Posterior vena cava (tissue), 2 donors: ENCODE measurements around the gene EEIG1. TPM values are rescaled to one million over a fixed set of nuclear protein-coding genes. Genes with fewer than 3 reads are reported as not detected.
"Not testable (repeated sequence)": the region's sequence is repeated elsewhere in the genome, so short reads cannot be mapped to it uniquely, and the experiment has no call there.

Experiments
- DNase-seq: peaks from one replicate; pipeline ENCODE4 v3.0.0-alpha.2; 2020; ENCODE audit warnings: low spot score
- intact Hi-C, 2 donors: fragments of 100-400 bp; cut with DNase I; formaldehyde crosslinking; loops; one replicate each; pipeline versions ENCODE4 v1.14.1 to v1.14.2; 2022 to 2023
- long read RNA-seq, 2 donors: library from polyadenylated mRNA; unstranded; transcript quantifications; one replicate each; pipeline ENCODE4 v2.0.0, GENCODE V29; 2020 to 2021
- total RNA-seq, 2 donors: library from RNA; stranded (reverse); fragmentation: NEBNext Ultra II Directional; extraction: Animal tissue kit (Norgen Biotek cat#: 25700); gene quantifications; one replicate each; pipeline ENCODE4 v1.2.1, GENCODE V29; 2021
- donor health status: DM: yes; HTN: yes; CAD: no.
- donor health status: DM: yes; HTN: yes; CAD: no.

EEIG1 gene
- 10 to 100 TPM; 54.3 to 56.9 TPM for total RNA-seq
- long read RNA-seq, donor 1, full-length matches to known transcripts: 7 of 34 reads
- long read RNA-seq, donor 1, partial matches to known transcripts: 0 of 34 reads
- long read RNA-seq, donor 1, other reads (novel, unspliced or antisense): 27 of 34 reads
- long read RNA-seq, donor 2, full-length matches to known transcripts: 2 of 47 reads
- long read RNA-seq, donor 2, partial matches to known transcripts: 0 of 47 reads
- long read RNA-seq, donor 2, other reads (novel, unspliced or antisense): 45 of 47 reads

DNA sequence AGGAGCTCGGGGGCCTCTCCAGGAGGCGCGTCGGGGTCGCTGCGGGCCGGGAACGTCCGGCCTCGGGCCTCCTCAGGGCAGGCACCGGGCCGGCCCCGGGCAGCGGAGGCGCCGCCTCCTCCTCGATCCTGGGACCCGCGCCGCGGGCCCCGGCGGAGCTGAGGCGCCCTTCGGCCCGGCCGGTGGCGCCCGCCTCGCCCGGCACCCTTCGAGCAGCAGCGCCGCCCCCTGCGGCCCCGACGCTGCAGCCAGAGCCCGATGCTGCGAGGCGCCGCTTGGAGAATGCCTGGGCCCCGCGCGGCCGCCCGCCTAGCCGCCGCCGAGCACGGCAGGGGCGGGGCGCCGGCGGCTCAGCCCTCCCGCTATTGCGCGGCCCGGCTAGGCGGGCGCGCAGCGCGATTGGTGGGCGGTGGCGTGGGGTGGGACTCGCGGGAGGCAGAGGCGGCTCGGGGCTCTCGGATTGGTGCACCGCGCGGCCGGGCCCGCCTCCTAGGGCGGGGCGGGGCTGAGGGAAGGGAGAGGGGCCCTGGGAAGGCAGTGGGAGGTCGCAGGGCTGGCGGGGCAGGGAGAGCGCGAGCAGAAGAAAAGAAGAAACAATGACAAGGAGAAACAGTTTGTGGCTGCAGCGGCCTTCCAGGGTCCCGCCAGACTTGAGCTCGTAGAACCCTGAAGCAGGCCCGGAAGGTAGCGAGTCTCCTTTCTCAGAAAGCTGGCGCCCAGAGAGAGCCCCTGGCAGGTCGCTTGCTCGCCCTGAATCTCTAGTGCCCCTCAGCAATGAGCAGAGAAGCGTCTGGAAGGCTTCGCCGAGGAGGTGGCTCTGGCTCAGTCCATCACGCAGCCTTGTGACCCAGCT is at the start of gene EEIG1:
Gene EEIG1 (minus strand): TSS at position 284 of the 853 bp plus-strand sequence. CDS start 852 bp downstream, outside the sequence.
- intact Hi-C loops: loop anchor here in 1 of 2 donors (5.0 kb wide), 1 partner anchor 39 kb away; no protein-coding TSS in a partner anchor
- peak; percentile 99 for DNase-seq

- intact Hi-C loops: no loop called here
These were observed 46.9 kb upstream of the EEIG1 start for GRCh38 chr9:128027705-128028104.

GRCh38 chr9:128026773-128027541 is 46.2 kb upstream of the EEIG1 start:
- intact Hi-C loops: no loop called here

More at GRCh38 chr9:128027705-128028104, 46.9 kb upstream of the EEIG1 start:
- no peak for DNase-seq

GRCh38 chr9:128026255-128026772 is 45.5 kb upstream of the EEIG1 start:
- no peak for DNase-seq

More at GRCh38 chr9:128026773-128027541, 46.2 kb upstream of the EEIG1 start:
- no peak for DNase-seq

GRCh38 chr9:128025736-128026135 is 44.9 kb upstream of the EEIG1 start:
- intact Hi-C loops: no loop called here
- no peak for DNase-seq

More at GRCh38 chr9:128026255-128026772, 45.5 kb upstream of the EEIG1 start:
- intact Hi-C loops: no loop called here

DNA sequence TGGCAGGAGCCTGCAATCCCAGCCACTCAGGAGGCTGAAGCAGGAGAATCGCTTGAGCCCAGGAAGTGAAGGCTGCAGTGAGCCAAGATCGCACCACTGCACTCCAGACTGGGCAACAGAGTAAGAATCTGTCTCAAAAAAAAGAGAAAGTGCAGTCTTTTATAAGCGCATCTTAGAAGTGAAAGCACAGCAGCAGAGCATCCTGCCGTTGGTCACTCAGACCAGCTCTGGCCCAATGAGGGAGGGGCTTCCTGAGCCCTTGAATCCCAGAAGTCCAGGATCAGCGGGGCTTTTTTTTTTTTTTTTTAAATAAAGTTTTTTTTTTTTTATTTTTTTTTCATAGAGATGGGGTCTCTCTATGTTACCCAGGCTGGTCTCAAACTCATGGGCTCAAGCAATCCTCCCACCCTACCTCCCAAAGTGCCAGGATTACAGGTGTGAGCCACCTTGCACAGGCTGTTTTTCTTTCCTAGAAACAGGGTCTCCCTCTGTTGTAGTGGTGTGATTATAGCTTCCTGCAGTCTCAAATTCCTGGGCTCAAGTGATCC is 44.0 kb upstream of the EEIG1 start:
- intact Hi-C loops: no loop called here
- no peak for DNase-seq

DNA sequence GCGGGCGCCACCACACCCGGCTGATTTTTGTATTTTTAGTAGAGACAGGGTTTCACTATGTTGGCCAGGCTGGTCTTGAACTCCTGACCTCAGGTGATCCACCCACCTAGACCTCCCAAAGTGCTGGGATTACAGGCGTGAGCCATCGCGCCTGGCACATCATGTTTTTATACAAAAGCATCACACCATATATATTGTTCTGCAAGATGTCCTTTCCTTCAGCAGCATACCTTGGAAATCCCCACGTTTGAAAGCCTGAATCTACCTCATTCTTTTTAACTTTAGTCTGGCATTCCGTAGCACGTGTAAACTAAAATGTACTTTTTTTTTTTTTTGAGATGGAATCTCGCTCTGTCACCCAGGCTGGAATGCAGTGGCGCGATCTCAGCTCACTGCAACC is 42.9 kb upstream of the EEIG1 start:
- intact Hi-C loops, DNase-seq: not testable (repeated sequence)

DNA sequence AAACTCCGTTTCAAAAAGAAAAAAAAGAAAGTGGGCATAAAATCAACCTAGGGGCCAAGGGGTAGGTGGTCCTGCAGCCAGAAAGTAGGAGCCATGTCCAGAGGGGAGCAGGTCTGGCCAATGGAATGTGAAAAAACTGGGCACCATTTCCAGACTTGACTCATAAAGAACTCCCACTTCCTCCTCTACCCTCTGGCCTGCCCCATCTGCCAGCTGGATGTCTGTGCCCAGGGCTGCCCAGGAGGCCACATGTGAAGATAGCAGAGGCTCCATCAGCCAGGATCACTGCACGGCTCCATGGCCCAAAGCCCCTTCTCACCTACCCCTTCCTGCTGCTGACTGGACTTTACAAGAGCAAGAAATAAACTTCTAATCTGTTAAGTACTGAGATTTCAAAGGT is 42.1 kb upstream of the EEIG1 start:
- intact Hi-C loops: no loop called here
- DNase-seq: no peak

- DNase-seq: no peak
- intact Hi-C loops: no loop called here
These were observed 40.3 kb upstream of the EEIG1 start for GRCh38 chr9:128021098-128021497.

DNA sequence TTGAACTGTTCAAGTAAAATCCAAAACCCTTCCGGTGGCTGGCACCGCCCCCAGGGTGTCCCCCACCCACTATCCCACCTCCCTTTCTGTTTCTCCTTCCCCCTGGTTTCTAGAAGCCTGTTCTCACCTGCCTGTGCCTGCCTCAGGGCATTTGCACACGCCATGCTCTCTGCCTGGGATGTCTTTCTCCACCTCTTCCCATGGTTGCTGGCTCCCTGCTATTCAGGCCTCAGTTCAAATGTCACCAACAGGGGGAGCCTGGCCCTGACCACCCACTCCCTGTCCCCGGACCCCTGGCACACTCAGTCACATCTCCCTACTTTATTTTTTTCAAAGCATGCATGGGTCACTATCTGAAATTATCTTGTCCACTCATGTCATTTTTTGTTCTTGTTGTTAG is 39.9 kb upstream of the EEIG1 start:
- intact Hi-C loops: no loop called here
- no peak for DNase-seq

DNA sequence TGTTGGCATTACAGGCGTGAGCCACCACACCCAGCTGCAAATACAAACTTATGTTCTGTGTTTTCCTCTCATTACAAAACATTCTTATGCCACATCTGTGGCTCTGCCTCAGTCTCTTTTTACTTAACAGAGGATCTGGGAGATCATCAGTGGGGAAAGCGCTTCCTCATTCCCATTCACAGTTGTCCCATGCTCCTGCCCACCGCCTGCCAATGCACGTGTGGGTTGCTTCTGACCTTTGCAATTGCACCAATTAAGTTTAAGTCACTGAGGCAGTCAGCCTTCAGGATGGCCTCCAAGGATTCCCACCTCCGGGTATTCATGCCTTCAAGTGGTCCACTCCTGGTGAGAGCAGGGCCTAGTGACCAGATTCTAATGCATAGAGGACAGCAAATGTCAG is 34.9 kb upstream of the EEIG1 start:
- intact Hi-C loops: no loop called here
- DNase-seq: no peak

DNA sequence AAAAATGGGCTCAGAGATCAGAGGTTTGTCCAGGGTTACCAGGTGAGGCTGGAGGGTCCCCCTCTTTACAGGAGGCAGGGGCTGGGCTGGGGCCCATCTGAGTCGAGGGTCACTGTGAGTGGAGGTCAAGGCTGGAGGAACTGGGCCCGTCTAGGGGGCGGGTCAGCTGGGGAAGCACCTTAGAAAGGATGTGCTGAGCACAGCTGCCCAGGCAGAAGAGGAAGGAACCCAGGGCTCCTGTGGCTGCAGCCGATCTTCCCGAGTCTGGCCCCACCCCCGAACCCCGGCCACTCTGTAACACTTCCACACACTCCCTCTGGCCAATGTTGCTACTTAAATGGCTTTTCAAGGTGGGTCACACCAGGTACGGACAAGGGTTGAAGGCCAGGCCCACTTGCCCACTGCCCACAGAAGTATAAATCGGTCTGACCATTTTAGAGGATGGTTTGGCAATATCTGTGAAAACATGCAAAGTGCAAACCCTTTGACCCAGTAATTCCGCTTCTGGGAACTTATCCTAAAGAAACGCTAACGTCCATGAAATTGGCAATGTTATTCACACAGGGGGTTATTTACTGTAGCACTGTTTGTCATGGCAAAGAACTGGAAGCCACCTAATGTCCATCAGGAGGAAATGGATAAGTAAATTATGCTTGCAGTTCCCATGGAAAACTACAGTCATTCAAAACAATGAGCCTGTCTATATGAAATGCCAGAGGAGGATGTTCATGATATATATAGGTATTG is 30.5 kb upstream of the EEIG1 start:
- intact Hi-C loops: no loop called here
- peak; percentile 84 for DNase-seq

DNA sequence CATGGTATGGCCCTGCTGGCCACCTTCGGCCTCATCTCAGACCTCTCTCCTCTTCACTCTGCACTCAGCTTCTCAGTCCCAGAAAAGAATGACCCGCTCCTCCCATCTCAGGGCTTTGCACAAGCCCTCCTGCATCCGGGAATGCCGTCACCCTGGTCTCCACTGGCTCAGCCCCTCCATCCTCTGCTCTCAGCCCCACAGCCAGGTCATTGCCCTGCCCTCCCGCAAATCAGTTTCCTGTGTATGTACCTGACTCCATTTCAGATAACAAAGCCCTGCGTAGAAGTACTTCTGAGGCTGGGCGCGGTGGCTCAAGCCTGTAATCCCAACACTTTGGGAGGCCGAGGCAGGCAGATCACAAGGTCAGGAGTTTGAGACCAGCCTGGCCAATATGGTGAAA is 28.9 kb upstream of the EEIG1 start:
- no peak for DNase-seq

DNA sequence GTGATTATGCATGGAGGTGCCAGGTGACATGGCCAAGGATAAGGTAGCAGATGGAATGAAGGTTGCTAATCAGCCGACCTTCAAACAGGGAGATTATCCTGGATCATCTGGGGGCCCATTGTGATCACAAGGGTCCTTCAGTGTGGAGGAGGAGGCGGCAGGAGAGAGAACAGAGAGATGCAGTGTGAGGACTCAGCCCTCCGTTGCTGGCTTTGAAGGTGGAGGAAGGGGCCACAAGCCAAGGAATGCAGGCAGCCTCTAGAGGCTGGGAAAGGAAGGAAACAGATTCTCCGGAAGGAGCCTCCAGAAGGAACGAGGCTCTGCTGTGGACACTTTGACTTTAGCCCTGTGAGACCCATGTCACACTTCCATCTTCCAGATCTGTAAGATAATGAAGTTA is 27.4 kb upstream of the EEIG1 start:
- intact Hi-C loops: no loop called here
- no peak for DNase-seq

More for the DNA sequence above, 28.9 kb upstream of the EEIG1 start:
- intact Hi-C loops: no loop called here

- intact Hi-C loops: no loop called here
- peak; percentile 83 for DNase-seq
These were observed 26.9 kb upstream of the EEIG1 start for GRCh38 chr9:128007566-128008138.

GRCh38 chr9:128006332-128006996 is 25.7 kb upstream of the EEIG1 start:
- intact Hi-C loops: no loop called here
- DNase-seq: no peak

GRCh38 chr9:128005923-128006322 is 25.1 kb upstream of the EEIG1 start:
- DNase-seq: peak; percentile 89
- intact Hi-C loops: no loop called here
